H1 (cell line): Measurements from ENCODE around the gene POLR3E. TPM values are rescaled to one million over a fixed set of nuclear protein-coding genes. Genes with fewer than 3 reads are reported as not detected.
A peak's percentile ranks its signal among the peaks of the same experiment; 100 is the strongest.

Experiments used
- CTCF ChIA-PET: fragments of 300-600 bp; sonication (Branson Sonifier 250); formaldehyde crosslinking; loops from one replicate; lab custom pipeline; 2021; ENCODE audit not compliant: partially characterized antibody; lab: Charles Lee
- POLR2A ChIA-PET: fragments of 300-600 bp; sonication (Branson Sonifier 250); formaldehyde crosslinking; loops from one replicate; lab custom pipeline; 2021; ENCODE audit warnings: inconsistent platforms; ENCODE audit not compliant: partially characterized antibody; lab: Charles Lee
- DNase-seq, 2 experiments: peaks; one replicate each; pipeline versions ENCODE4 v3.0.0 to v3.0.0-alpha.2; 2010 to 2022; ENCODE audit warnings: low spot score in 2 of 2, low read depth in 1 of 2, mixed read lengths in 1 of 2
- FAIRE-seq: peaks from 2 replicates; lab custom pipeline; 2011; peaks lifted over from hg19 to GRCh38; lab: Jason Lieb, UNC
- H2AFZ ChIP-seq: 2 replicates; pipeline ENCODE4 v1.8.1; 2012; ENCODE audit warnings: low read length, inconsistent platforms
- H2AK5ac ChIP-seq: 2 replicates; pipeline ENCODE4 v1.6.1; 2013; ENCODE audit warnings: low read depth, low read length
- H2BK120ac ChIP-seq: replicated peaks from 2 replicates; pipeline ENCODE3; 2013; ENCODE audit warnings: low read depth, low read length, inconsistent platforms
- H2BK12ac ChIP-seq: 2 replicates; pipeline ENCODE4 v1.6.1; 2013; ENCODE audit warnings: low read depth, low read length
- H2BK15ac ChIP-seq: 2 replicates; pipeline ENCODE4 v1.6.1; 2013; ENCODE audit warnings: low read length
- H2BK20ac ChIP-seq: 2 replicates; pipeline ENCODE4 v1.6.1; 2013; ENCODE audit warnings: low read length
- H2BK5ac ChIP-seq: 2 replicates; pipeline ENCODE4 v1.6.1; 2013; ENCODE audit warnings: low read depth, low read length
- H3K14ac ChIP-seq: 2 replicates; pipeline ENCODE4 v1.6.1; 2013; ENCODE audit warnings: inconsistent platforms; ENCODE audit not compliant: insufficient read length
- H3K18ac ChIP-seq: 2 replicates; pipeline ENCODE4 v1.6.1; 2013; ENCODE audit warnings: low read length; ENCODE audit errors: extremely low read depth
- H3K23ac ChIP-seq: 2 replicates; pipeline ENCODE4 v1.6.1; 2013; ENCODE audit warnings: inconsistent platforms; ENCODE audit not compliant: insufficient read length
- H3K23me2 ChIP-seq: 2 replicates; pipeline ENCODE4 v1.6.1; 2013; ENCODE audit warnings: low read depth, low read length
- H3K27ac ChIP-seq: 2 replicates; pipeline ENCODE4 v1.6.1; 2011; ENCODE audit warnings: low read depth, low read length, inconsistent platforms
- H3K27me3 ChIP-seq, 4 experiments: replicated peaks in 1 of 4; 1 replicate in 1 of 4; 2 replicates in 3 of 4; pipeline versions ENCODE4 v1.6.1 to v1.8.1; 2011 to 2013; ENCODE audit warnings: low read length in 3 of 4, mild to moderate bottlenecking in 3 of 4, inconsistent platforms in 2 of 4, mixed read lengths in 2 of 4, moderate library complexity in 1 of 4; ENCODE audit not compliant: control insufficient read depth in 3 of 4, insufficient read depth in 3 of 4; ENCODE audit errors: extremely low read depth in 1 of 4
- H3K36me3 ChIP-seq, 4 experiments: 2 replicates each; pipeline versions ENCODE4 v1.6.1 to v1.8.1; 2011 to 2013; ENCODE audit warnings: mild to moderate bottlenecking in 4 of 4, low read length in 3 of 4, moderate library complexity in 2 of 4, control low read depth in 1 of 4, inconsistent platforms in 1 of 4; ENCODE audit not compliant: insufficient read depth in 4 of 4, control insufficient read depth in 2 of 4
- H3K4ac ChIP-seq: replicated peaks from 2 replicates; pipeline ENCODE3; 2013; ENCODE audit warnings: low read length, low read depth, mixed read lengths, inconsistent platforms; ENCODE audit not compliant: insufficient read length
- H3K4me1 ChIP-seq, 4 experiments: replicated peaks in 1 of 4; 1 replicate in 1 of 4; 2 replicates in 3 of 4; pipeline versions ENCODE4 v1.6.1 to v1.8.1; 2011 to 2013; ENCODE audit warnings: low read length in 3 of 4, inconsistent platforms in 2 of 4, mixed read lengths in 1 of 4; ENCODE audit not compliant: insufficient read depth in 4 of 4, control insufficient read depth in 3 of 4
- H3K4me2 ChIP-seq, 2 experiments: 2 replicates each; pipeline versions ENCODE4 v1.6.1 to v1.8.1; 2011 to 2013; ENCODE audit warnings: low read depth in 2 of 2, low read length in 2 of 2, control low read depth in 1 of 2, inconsistent platforms in 1 of 2, mild to moderate bottlenecking in 1 of 2; ENCODE audit not compliant: insufficient read depth in 1 of 2
- H3K4me3 ChIP-seq, 4 experiments: fragments of 200-600, 300-600 bp in 1 of 4; sonication (generic), shearing (Covaris generic), sonication (Bioruptor Twin) in 1 of 4; 2 replicates each; pipeline versions ENCODE4 v1.5.1 to v1.8.1; 2011 to 2016; ENCODE audit warnings: low read length in 4 of 4, low read depth in 3 of 4, control low read depth in 2 of 4, inconsistent platforms in 2 of 4, mild to moderate bottlenecking in 2 of 4, mixed read lengths in 1 of 4, moderate library complexity in 1 of 4; ENCODE audit not compliant: insufficient read depth in 2 of 4; ENCODE audit errors: extremely low read depth in 1 of 4
- H3K56ac ChIP-seq: replicated peaks from 2 replicates; pipeline ENCODE3; 2013; ENCODE audit warnings: low read depth, mild to moderate bottlenecking, mixed read lengths, low read length, inconsistent platforms; ENCODE audit not compliant: insufficient read length
- H3K79me1 ChIP-seq: 2 replicates; pipeline ENCODE4 v1.6.1; 2013; ENCODE audit warnings: low read depth, low read length, control low read depth
- H3K79me2 ChIP-seq, 2 experiments: 2 replicates each; pipeline versions ENCODE4 v1.6.1 to v1.8.1; 2012 to 2013; ENCODE audit warnings: low read length in 2 of 2, mild to moderate bottlenecking in 2 of 2, inconsistent platforms in 1 of 2; ENCODE audit not compliant: insufficient read depth in 2 of 2, control insufficient read depth in 1 of 2
- H3K9ac ChIP-seq, 4 experiments: replicated peaks in 1 of 4; 1 replicate in 1 of 4; 2 replicates in 3 of 4; pipeline versions ENCODE4 v1.6.1 to v1.8.1; 2011 to 2013; ENCODE audit warnings: low read depth in 3 of 4, low read length in 3 of 4, control low read depth in 2 of 4, mild to moderate bottlenecking in 2 of 4, moderate library complexity in 2 of 4, inconsistent platforms in 1 of 4; ENCODE audit errors: extremely low read depth in 1 of 4
- H3K9me3 ChIP-seq, 2 experiments: 2 replicates each; pipeline versions ENCODE4 v1.6.1 to v1.8.1; 2012 to 2013; ENCODE audit warnings: mild to moderate bottlenecking in 2 of 2, moderate library complexity in 2 of 2, control low read depth in 1 of 2, inconsistent platforms in 1 of 2, low read depth in 1 of 2, low read length in 1 of 2, mixed read lengths in 1 of 2; ENCODE audit not compliant: insufficient read depth in 2 of 2
- H4K20me1 ChIP-seq, 2 experiments: replicated peaks in 1 of 2; 2 replicates each; pipeline versions ENCODE3 to v1.8.1; 2011 to 2013; ENCODE audit warnings: inconsistent platforms in 2 of 2, low read length in 2 of 2, mild to moderate bottlenecking in 1 of 2; ENCODE audit not compliant: insufficient read depth in 2 of 2, control insufficient read depth in 1 of 2
- H4K5ac ChIP-seq: 2 replicates; pipeline ENCODE4 v1.6.1; 2013; ENCODE audit warnings: low read length, low read depth, mixed read lengths, inconsistent platforms; ENCODE audit not compliant: insufficient read length
- H4K8ac ChIP-seq: 2 replicates; pipeline ENCODE4 v1.8.0; 2013; ENCODE audit warnings: mild to moderate bottlenecking, moderate library complexity, low read length, inconsistent platforms; ENCODE audit not compliant: insufficient read depth; ENCODE audit errors: extremely low read depth
- H4K91ac ChIP-seq: replicated peaks from 2 replicates; pipeline ENCODE3; 2013; ENCODE audit warnings: low read length, mixed read lengths, inconsistent platforms; ENCODE audit not compliant: insufficient read length
- BACH1 ChIP-seq: IDR thresholded peaks from 2 replicates; pipeline ENCODE4 v1.6.1; 2012; ENCODE audit warnings: low read length, improper control_type of control experiment
- CEBPB ChIP-seq: IDR thresholded peaks from 2 replicates; pipeline ENCODE4 v1.6.1; 2012; ENCODE audit warnings: low read depth, low read length
- GTF2F1 ChIP-seq: IDR thresholded peaks from 2 replicates; pipeline ENCODE4 v1.6.1; 2012; ENCODE audit warnings: low read depth, low read length, improper control_type of control experiment, borderline replicate concordance
- KDM1A ChIP-seq: fragments of 200-600, 300-600 bp; sonication (generic); IDR thresholded peaks from 2 replicates; pipeline ENCODE4 v1.7.1; 2016; ENCODE audit warnings: mild to moderate bottlenecking, low read length, borderline replicate concordance
- SRF ChIP-seq: IDR thresholded peaks from 2 replicates; pipeline ENCODE4 v1.6.1; 2011; ENCODE audit warnings: mild to moderate bottlenecking, low read depth, low read length, moderate library complexity
- WGBS, 2 experiments: shearing (Covaris generic) in 1 of 2; methylation state at CpG; one replicate each; pipeline versions ENCODE4 v1.1.6 to v1.1.7; 2013 to 2015; ENCODE audit warnings: low lambda C conversion rate in 2 of 2, mixed read lengths in 2 of 2, inconsistent platforms in 1 of 2, low coverage in 1 of 2, missing lambda C conversion rate in 1 of 2; ENCODE audit not compliant: insufficient replicate concordance in 2 of 2, insufficient coverage in 1 of 2, insufficient read length in 1 of 2; ENCODE audit errors: extremely low coverage in 1 of 2, missing lambda C conversion rate in 1 of 2; 5-methylcytosine and 5-hydroxymethylcytosine counted together
- polyA plus RNA-seq, 7 experiments: library from polyadenylated mRNA; depleted of rRNA in 3 of 7; stranded (reverse) in 5 of 7; unstranded in 2 of 7; fragments of >200 nt in 5 of 7; fragments of 200-250 nt in 2 of 7; gene quantifications; 1 replicate in 5 of 7; 2 replicates in 1 of 7; 4 replicates in 1 of 7; pipeline versions ENCODE4 v1.2.1 to v1.2.3, GENCODE V29; 2011 to 2013; ENCODE audit warnings: missing spikeins in 2 of 7, mixed read lengths in 2 of 7
- total RNA-seq: library from RNA; stranded (reverse); fragmentation: NEBNext Ultra II Directional; extraction: Animal tissue kit (Norgen Biotek cat#: 25700); gene quantifications from 2 replicates; pipeline ENCODE4 v1.2.1, GENCODE V29; 2021

The POLR3E gene
- total and polyA plus RNA-seq, 2 of the 8 experiments (the other 6 are each of a cell fraction or from before 2014, with no cell fraction given) = 96.5 to 125 TPM

GRCh38 chr16:22307838-22308237, 10.6 kb downstream of the POLR3E start:
- 95% methylated on average over 10 of the region's 10 CpGs; no CpG with 5 or more reads in 1 of the 2 experiments for WGBS, 2 experiments
- Histone ChIP-seq H3K9ac (no peak overlapping the region), H3K36me3 (peaks cover 19 to 50% (median 44%) of the 10 kb centered on the region in 4 experiments), H2AK5ac (no peak overlapping the region), H3K4ac (no peak overlapping the region), H2BK5ac (no peak overlapping the region), H3K79me2 (peaks cover 0 to 21% of the 10 kb centered on the region in 2 experiments; a peak in 1 of 4 replicates), H3K18ac (no peak overlapping the region), H3K14ac (no peak overlapping the region), H3K4me3 (no peak overlapping the region), H2BK12ac (no peak overlapping the region), H2BK20ac (no peak overlapping the region), H4K8ac (peak overlapping the region; percentile 25; the same call in 1 of the 2 replicates), H3K79me1 (peaks cover 8% of the 10 kb centered on the region; the same call in 1 of the 2 replicates), H3K27ac (no peak overlapping the region), H3K56ac (no peak overlapping the region), H2BK15ac (no peak overlapping the region), H3K4me1 (no peaks in the 10 kb centered on the region), H3K4me2 (no peak overlapping the region), H2AFZ (no peak overlapping the region), H3K27me3 (no peaks in the 10 kb centered on the region), H4K5ac (no peak overlapping the region), H4K91ac (no peak overlapping the region), H2BK120ac (no peak overlapping the region), H4K20me1 (peaks cover 10 to 24% of the 10 kb centered on the region in 2 experiments), H3K23ac (no peak overlapping the region), H3K23me2 (no peaks in the 10 kb centered on the region), H3K9me3 (no peaks in the 10 kb centered on the region)
- CTCF ChIA-PET = interaction anchor here (0.7 to 2.0 kb wide), 5 partner anchors 9 to 306 kb away, joined by 3 to 8 read pairs (median 3); no protein-coding TSS in a partner anchor
- FAIRE-seq (no peak), DNase-seq (no peak)
- POLR2A ChIA-PET = interaction anchor here (0.8 kb wide), 1 partner anchor 61 kb away, joined by 4 read pairs; no protein-coding TSS in a partner anchor
- TF ChIP-seq CEBPB (no peak), GTF2F1 (no peak), BACH1 (no peak), KDM1A (no peak), SRF (no peak)
